ENCODE data around the gene MAD1L1.

- no peak for TF ChIP-seq POLR2A (IDR thresholded peaks at IDR 0.05)
- TF ChIP-seq, protein P1, sequence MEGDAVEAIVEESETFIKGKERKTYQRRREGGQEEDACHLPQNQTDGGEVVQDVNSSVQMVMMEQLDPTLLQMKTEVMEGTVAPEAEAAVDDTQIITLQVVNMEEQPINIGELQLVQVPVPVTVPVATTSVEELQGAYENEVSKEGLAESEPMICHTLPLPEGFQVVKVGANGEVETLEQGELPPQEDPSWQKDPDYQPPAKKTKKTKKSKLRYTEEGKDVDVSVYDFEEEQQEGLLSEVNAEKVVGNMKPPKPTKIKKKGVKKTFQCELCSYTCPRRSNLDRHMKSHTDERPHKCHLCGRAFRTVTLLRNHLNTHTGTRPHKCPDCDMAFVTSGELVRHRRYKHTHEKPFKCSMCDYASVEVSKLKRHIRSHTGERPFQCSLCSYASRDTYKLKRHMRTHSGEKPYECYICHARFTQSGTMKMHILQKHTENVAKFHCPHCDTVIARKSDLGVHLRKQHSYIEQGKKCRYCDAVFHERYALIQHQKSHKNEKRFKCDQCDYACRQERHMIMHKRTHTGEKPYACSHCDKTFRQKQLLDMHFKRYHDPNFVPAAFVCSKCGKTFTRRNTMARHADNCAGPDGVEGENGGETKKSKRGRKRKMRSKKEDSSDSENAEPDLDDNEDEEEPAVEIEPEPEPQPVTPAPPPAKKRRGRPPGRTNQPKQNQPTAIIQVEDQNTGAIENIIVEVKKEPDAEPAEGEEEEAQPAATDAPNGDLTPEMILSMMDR (IDR thresholded peaks at IDR 0.05): no peak
Observed at GRCh38 chr7:1917221-1918062, 315.3 kb downstream of the MAD1L1 start.
